ENCODE results near the gene ST6GALNAC2.

Gene ST6GALNAC2

GRCh38 chr17:76543482-76543825 lies 42.2 kb downstream of the ST6GALNAC2 start:
- no peak overlapping the region for H3K4me3 ChIP-seq (ENCODE audit: low read depth, low read length)
- no peak for TF ChIP-seq CTCF (IDR thresholded peaks at IDR 0.05; ENCODE audit: borderline replicate concordance, insufficient read depth, low read depth, low read length)

- H3K4me3 ChIP-seq (ENCODE audit: low read depth, low read length): no peak overlapping the region
- no peak for TF ChIP-seq CTCF (IDR thresholded peaks at IDR 0.05; ENCODE audit: borderline replicate concordance, insufficient read depth, low read depth, low read length)
Measured at GRCh38 chr17:76542984-76543383, 42.7 kb downstream of the ST6GALNAC2 start.

- H3K4me3 ChIP-seq (ENCODE audit: low read depth, low read length): no peak overlapping the region
Measured at GRCh38 chr17:76542566-76542971, 43.1 kb downstream of the ST6GALNAC2 start.

GRCh38 chr17:76541739-76542454 lies 43.8 kb downstream of the ST6GALNAC2 start:
- TF ChIP-seq CTCF (IDR thresholded peaks at IDR 0.05; ENCODE audit: borderline replicate concordance, insufficient read depth, low read depth, low read length): no peak
- no peak overlapping the region for H3K4me3 ChIP-seq (ENCODE audit: low read depth, low read length)

More at GRCh38 chr17:76542566-76542971, 43.1 kb downstream of the ST6GALNAC2 start:
- no peak for TF ChIP-seq CTCF (IDR thresholded peaks at IDR 0.05; ENCODE audit: borderline replicate concordance, insufficient read depth, low read depth, low read length)

- no peak overlapping the region for H3K4me3 ChIP-seq (ENCODE audit: low read depth, low read length)
Measured at GRCh38 chr17:76540381-76541300, 45.0 kb downstream of the ST6GALNAC2 start.

GRCh38 chr17:76539631-76540271 lies 45.9 kb downstream of the ST6GALNAC2 start, which contains the start of gene PRCD:
Gene PRCD (plus strand): TSS chr17:76540044. CDS start chr17:76540142, 98 bp downstream.
- no peak for TF ChIP-seq CTCF (IDR thresholded peaks at IDR 0.05; ENCODE audit: borderline replicate concordance, insufficient read depth, low read depth, low read length)
- H3K4me3 ChIP-seq (ENCODE audit: low read depth, low read length): no peak within 1 kb of the TSS

More at GRCh38 chr17:76540381-76541300, 45.0 kb downstream of the ST6GALNAC2 start:
- no peak for TF ChIP-seq CTCF (IDR thresholded peaks at IDR 0.05; ENCODE audit: borderline replicate concordance, insufficient read depth, low read depth, low read length)
